ENCODE data around the gene JAK1.

Gene JAK1

GRCh38 chr1:64898107-64898861, 68.1 kb downstream of the JAK1 start:
- in situ Hi-C loops (cut with HindIII; ENCODE audit: low sequenced_read_pairs), result no loop called here
- no peak overlapping the region for H3K4me3 ChIP-seq (ENCODE audit: low read depth, low read length)
- DNase-seq (ENCODE audit: low read depth, low spot score), result peak; percentile 94
- no peak for TF ChIP-seq CTCF (IDR thresholded peaks at IDR 0.05; ENCODE audit: low read depth, low read length)

DNA sequence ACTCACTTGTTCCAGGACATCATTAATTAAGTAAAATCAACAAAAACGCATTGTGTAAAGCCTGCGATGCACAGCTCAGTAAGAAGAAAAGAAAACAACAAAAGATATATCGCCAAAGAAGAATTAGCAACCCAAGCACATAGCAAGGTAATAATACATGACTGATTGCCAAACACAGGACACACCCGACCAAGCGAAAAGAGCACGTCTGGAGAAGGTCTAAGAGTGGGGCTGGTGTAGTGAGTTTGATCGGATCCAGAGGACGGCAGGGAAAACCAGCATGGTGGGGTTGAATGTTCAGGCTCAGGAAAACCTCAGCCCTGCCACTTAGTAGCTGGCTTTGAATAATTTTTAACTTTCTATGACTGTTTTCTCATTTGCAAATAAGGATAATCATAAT, 69.8 kb downstream of the JAK1 start:
- in situ Hi-C loops (cut with HindIII; ENCODE audit: low sequenced_read_pairs), result no loop called here
- H3K4me3 ChIP-seq (ENCODE audit: low read depth, low read length), result no peak overlapping the region
- no peak for TF ChIP-seq CTCF (IDR thresholded peaks at IDR 0.05; ENCODE audit: low read depth, low read length)
- DNase-seq (ENCODE audit: low read depth, low spot score), result no peak

GRCh38 chr1:64895500-64895899, 70.8 kb downstream of the JAK1 start:
- DNase-seq (ENCODE audit: low read depth, low spot score), result peak; percentile 44
- no peak overlapping the region for H3K4me3 ChIP-seq (ENCODE audit: low read depth, low read length)
- no peak for TF ChIP-seq CTCF (IDR thresholded peaks at IDR 0.05; ENCODE audit: low read depth, low read length)
- in situ Hi-C loops (cut with HindIII; ENCODE audit: low sequenced_read_pairs), result no loop called here

DNA sequence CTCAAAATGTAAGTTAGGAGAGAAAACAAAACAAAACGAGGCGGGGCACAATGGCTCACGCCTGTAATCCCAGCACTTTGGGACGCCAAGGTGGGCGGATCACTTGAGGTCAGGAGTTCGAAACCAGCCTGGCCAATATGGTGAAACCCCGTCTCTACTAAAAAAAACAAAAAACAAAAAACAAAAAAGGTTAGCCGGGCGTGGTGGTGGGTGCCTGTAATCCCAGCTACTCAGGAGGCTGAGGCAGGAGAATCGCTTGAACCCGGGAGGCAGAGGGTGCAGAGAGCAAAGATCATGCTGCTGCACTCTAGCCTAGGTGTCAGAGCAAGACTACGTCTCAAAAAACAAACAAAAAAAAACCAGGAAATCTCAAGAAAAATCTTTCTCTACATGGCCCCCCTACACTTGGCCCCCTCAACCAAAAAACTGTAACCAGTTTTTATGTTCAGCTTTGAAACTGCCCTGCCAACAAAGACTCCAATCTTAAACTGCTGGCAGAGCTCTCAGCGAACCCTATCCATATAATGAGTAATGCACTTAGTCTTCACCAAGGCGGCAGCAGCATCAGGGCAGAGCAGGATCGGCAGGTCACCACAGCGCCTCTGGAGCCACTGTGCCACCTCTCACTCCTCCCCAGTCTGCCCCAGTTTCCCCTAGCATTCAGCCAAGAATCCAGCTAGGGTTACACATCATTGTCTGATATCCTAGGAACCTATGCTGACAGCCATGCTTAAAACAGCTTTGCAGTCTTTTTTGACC, 71.7 kb downstream of the JAK1 start:
- H3K4me3 ChIP-seq (ENCODE audit: low read depth, low read length), result no peak overlapping the region
- no peak for TF ChIP-seq CTCF (IDR thresholded peaks at IDR 0.05; ENCODE audit: low read depth, low read length)
- DNase-seq (ENCODE audit: low read depth, low spot score), result no peak
- in situ Hi-C loops (cut with HindIII; ENCODE audit: low sequenced_read_pairs), result no loop called here

GRCh38 chr1:64893921-64894320, 72.4 kb downstream of the JAK1 start:
- no peak overlapping the region for H3K4me3 ChIP-seq (ENCODE audit: low read depth, low read length)
- TF ChIP-seq CTCF (IDR thresholded peaks at IDR 0.05; ENCODE audit: low read depth, low read length), result no peak
- in situ Hi-C loops (cut with HindIII; ENCODE audit: low sequenced_read_pairs), result no loop called here
- no peak for DNase-seq (ENCODE audit: low read depth, low spot score)

DNA sequence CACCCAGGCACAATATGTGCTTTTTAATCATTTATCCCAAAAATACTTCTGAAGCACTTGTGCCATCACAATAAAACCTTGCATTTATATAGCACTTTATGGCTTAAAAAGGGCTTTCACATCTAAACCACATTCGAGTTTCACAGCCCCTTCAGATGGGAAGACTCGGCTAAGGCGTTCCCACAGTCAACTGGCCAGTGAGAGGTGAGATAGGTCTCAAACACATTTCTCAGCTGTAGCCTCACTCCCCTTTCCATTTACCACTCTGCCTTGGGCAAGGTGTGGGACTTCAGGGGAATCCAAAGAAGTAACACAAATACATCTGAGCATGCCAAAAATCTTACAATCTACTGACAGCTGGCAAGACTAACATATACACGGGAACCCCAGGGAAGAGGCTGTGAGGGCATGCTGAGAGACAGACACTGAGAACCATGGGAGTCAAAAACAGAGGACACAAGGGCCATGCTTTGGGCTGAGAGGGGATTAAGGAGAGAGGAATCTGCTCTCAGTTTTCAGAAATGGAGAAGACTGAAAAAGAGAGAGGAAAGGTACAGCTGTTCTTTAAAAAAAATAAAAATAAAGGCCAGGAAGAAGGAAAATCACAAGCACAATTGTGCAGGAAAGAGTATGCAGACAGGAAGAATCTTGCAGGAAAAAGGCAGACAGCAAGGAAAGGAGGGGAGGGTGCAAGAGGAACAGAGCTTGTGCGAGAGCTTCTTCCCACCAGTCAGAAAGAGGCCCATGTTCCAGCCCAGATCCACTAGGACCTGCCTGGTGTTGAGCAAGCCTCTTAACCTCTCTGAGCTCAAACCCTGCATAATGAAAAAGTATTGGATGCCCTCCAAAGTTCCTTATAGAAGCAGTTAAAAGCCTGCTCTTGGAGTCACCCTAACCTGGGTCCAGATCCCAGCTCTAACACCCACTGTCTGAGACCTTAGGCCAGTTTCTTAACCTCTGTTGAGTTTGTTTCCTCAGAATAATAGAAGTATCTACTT, 73.5 kb downstream of the JAK1 start:
- no peak for TF ChIP-seq CTCF (IDR thresholded peaks at IDR 0.05; ENCODE audit: low read depth, low read length)

More for the DNA sequence above, 73.5 kb downstream of the JAK1 start:
- in situ Hi-C loops (cut with HindIII; ENCODE audit: low sequenced_read_pairs), result no loop called here
- no peak overlapping the region for H3K4me3 ChIP-seq (ENCODE audit: low read depth, low read length)
- DNase-seq (ENCODE audit: low read depth, low spot score), result no peak
